IPS DF 6.9 (cell line): ENCODE measurements around the gene C16orf82.
"Not testable (repeated sequence)": the region's sequence is repeated elsewhere in the genome, so short reads cannot be mapped to it uniquely, and the experiment has no call there.

ENCODE experiments used
- DNase-seq: peaks from one replicate; pipeline ENCODE4 v3.0.0-alpha.2; 2013; ENCODE audit warnings: low read depth, low spot score
- H3K27ac ChIP-seq: one replicate; pipeline ENCODE4 v1.5.1; 2013; ENCODE audit warnings: low read length, control low read depth
- H3K27me3 ChIP-seq: 2 replicates; pipeline ENCODE4 v1.6.1; 2013; ENCODE audit warnings: mild to moderate bottlenecking, low read length; ENCODE audit not compliant: control insufficient read depth, insufficient read depth
- H3K36me3 ChIP-seq: 2 replicates; pipeline ENCODE4 v1.6.1; 2013; ENCODE audit warnings: low read length; ENCODE audit not compliant: control insufficient read depth, insufficient read depth
- H3K4me1 ChIP-seq: 2 replicates; pipeline ENCODE4 v1.6.1; 2013; ENCODE audit warnings: low read length; ENCODE audit not compliant: control insufficient read depth, insufficient read depth
- H3K4me3 ChIP-seq: 2 replicates; pipeline ENCODE4 v1.5.1; 2013; ENCODE audit warnings: mild to moderate bottlenecking, low read length
- H3K9me3 ChIP-seq: 2 replicates; pipeline ENCODE4 v1.6.1; 2013; ENCODE audit warnings: low read length, inconsistent platforms; ENCODE audit not compliant: control insufficient read depth, insufficient read depth
- WGBS: extraction: QIAGEN DNeasy Blood & Tissue Kit; methylation state at CpG from one replicate; pipeline ENCODE4 v1.1.7; 2013; ENCODE audit warnings: mixed read lengths, missing lambda C conversion rate; ENCODE audit not compliant: insufficient read length, insufficient coverage; 5-methylcytosine and 5-hydroxymethylcytosine counted together

The C16orf82 gene

GRCh38 chr16:27086031-27086430 is 19.3 kb downstream of the C16orf82 start:
- WGBS = no CpG with 5 or more reads among the region's 9 CpGs
- H3K27me3 ChIP-seq, H3K4me1 ChIP-seq, H3K36me3 ChIP-seq, H3K27ac ChIP-seq, H3K4me3 ChIP-seq, H3K9me3 ChIP-seq, DNase-seq: not testable (repeated sequence)

- Histone ChIP-seq H3K9me3 (no peaks in the 10 kb centered on the region), H3K4me3 (no peak overlapping the region), H3K36me3 (no peaks in the 10 kb centered on the region), H3K4me1 (peaks cover 2% of the 10 kb centered on the region; the same call in 1 of the 2 replicates), H3K27ac (no peak overlapping the region), H3K27me3 (no peaks in the 10 kb centered on the region)
- no peak for DNase-seq
- no CpG with 5 or more reads among the region's 5 CpGs for WGBS
Observed at GRCh38 chr16:27088216-27088615, 21.5 kb downstream of the C16orf82 start.

- no CpG with 5 or more reads among the region's 2 CpGs for WGBS
- no peaks in the 10 kb centered on the region for H3K36me3 ChIP-seq
- H3K27ac ChIP-seq = no peak overlapping the region
- no peak for DNase-seq
- no peaks in the 10 kb centered on the region for H3K4me1 ChIP-seq
- no peaks in the 10 kb centered on the region for H3K27me3 ChIP-seq
- no peak overlapping the region for H3K4me3 ChIP-seq
- no peaks in the 10 kb centered on the region for H3K9me3 ChIP-seq
Observed at GRCh38 chr16:27096375-27096774, 29.6 kb downstream of the C16orf82 start.

GRCh38 chr16:27097800-27098230 is 31.1 kb downstream of the C16orf82 start:
- no peak for DNase-seq
- H3K4me3 ChIP-seq = no peak overlapping the region
- H3K9me3 ChIP-seq = no peaks in the 10 kb centered on the region
- no peaks in the 10 kb centered on the region for H3K4me1 ChIP-seq
- H3K36me3 ChIP-seq = no peaks in the 10 kb centered on the region
- no peaks in the 10 kb centered on the region for H3K27me3 ChIP-seq
- no CpG with 5 or more reads among the region's 6 CpGs for WGBS
- H3K27ac ChIP-seq = no peak overlapping the region

GRCh38 chr16:27098366-27099049 is 31.8 kb downstream of the C16orf82 start:
- H3K27ac ChIP-seq = no peak overlapping the region
- no peak overlapping the region for H3K4me3 ChIP-seq
- no peaks in the 10 kb centered on the region for H3K4me1 ChIP-seq
- no peak for DNase-seq
- 100% methylated on average over 1 of the region's 3 CpGs for WGBS
- H3K27me3 ChIP-seq = no peaks in the 10 kb centered on the region
- no peaks in the 10 kb centered on the region for H3K9me3 ChIP-seq
- H3K36me3 ChIP-seq = no peaks in the 10 kb centered on the region

GRCh38 chr16:27102701-27103575 is 36.2 kb downstream of the C16orf82 start:
- WGBS = no CpG with 5 or more reads among the region's 11 CpGs
- Histone ChIP-seq H3K4me3 (no peak overlapping the region), H3K36me3 (no peaks in the 10 kb centered on the region), H3K4me1 (no peaks in the 10 kb centered on the region), H3K27me3 (no peaks in the 10 kb centered on the region), H3K27ac (no peak overlapping the region), H3K9me3 (no peaks in the 10 kb centered on the region)
- DNase-seq = no peak

- H3K4me1 ChIP-seq = no peaks in the 10 kb centered on the region
- H3K9me3 ChIP-seq = no peaks in the 10 kb centered on the region
- WGBS = no CpG with 5 or more reads among the region's 1 CpG
- no peak overlapping the region for H3K4me3 ChIP-seq
- no peak for DNase-seq
- H3K27ac ChIP-seq = no peak overlapping the region
- H3K27me3 ChIP-seq = no peaks in the 10 kb centered on the region
- no peaks in the 10 kb centered on the region for H3K36me3 ChIP-seq
Observed at GRCh38 chr16:27103954-27104353, 37.2 kb downstream of the C16orf82 start.

GRCh38 chr16:27106305-27106704 is 39.6 kb downstream of the C16orf82 start:
- Histone ChIP-seq H3K4me3 (no peak overlapping the region), H3K27ac (no peak overlapping the region), H3K27me3 (no peaks in the 10 kb centered on the region), H3K4me1 (peaks cover 5% of the 10 kb centered on the region; the same call in 1 of the 2 replicates), H3K36me3 (no peaks in the 10 kb centered on the region), H3K9me3 (no peaks in the 10 kb centered on the region)
- no CpG with 5 or more reads among the region's 6 CpGs for WGBS
- no peak for DNase-seq

GRCh38 chr16:27107185-27107592 is 40.5 kb downstream of the C16orf82 start:
- WGBS = no CpG with 5 or more reads among the region's 7 CpGs

GRCh38 chr16:27108051-27108770 is 41.5 kb downstream of the C16orf82 start:
- Histone ChIP-seq H3K27me3 (no peaks in the 10 kb centered on the region), H3K9me3 (no peaks in the 10 kb centered on the region), H3K27ac (no peak overlapping the region), H3K4me1 (peaks cover 5% of the 10 kb centered on the region; the same call in 1 of the 2 replicates), H3K36me3 (no peaks in the 10 kb centered on the region; the same call in 1 of the 2 replicates), H3K4me3 (no peak overlapping the region)
- whole genome bisulfite sequencing = no CpG with 5 or more reads among the region's 13 CpGs
- no peak for DNase-seq

More at GRCh38 chr16:27107185-27107592, 40.5 kb downstream of the C16orf82 start:
- no peak for DNase-seq
- H3K4me1 ChIP-seq = peaks cover 5% of the 10 kb centered on the region; the same call in 1 of the 2 replicates
- H3K27ac ChIP-seq = no peak overlapping the region
- H3K9me3 ChIP-seq = no peaks in the 10 kb centered on the region
- H3K27me3 ChIP-seq = no peaks in the 10 kb centered on the region
- no peak overlapping the region for H3K4me3 ChIP-seq
- H3K36me3 ChIP-seq = no peaks in the 10 kb centered on the region; the same call in 1 of the 2 replicates
